A549 (cell line): ENCODE data around the gene HNRNPLL.

Source experiments
- BHLHE40 ChIP-seq: IDR thresholded peaks from 2 replicates; pipeline ENCODE4 v1.6.1; 2012; ENCODE audit warnings: low read depth, low read length, inconsistent platforms
- CBX2 ChIP-seq: fragments of 200-600 bp; sonication (generic); IDR thresholded peaks from 2 replicates; pipeline ENCODE4 v1.6.1; 2016; ENCODE audit warnings: low read depth, mild to moderate bottlenecking, borderline replicate concordance
- CBX8 ChIP-seq: fragments of 200-600 bp; sonication (generic); IDR thresholded peaks from 2 replicates; pipeline ENCODE4 v1.6.1; 2016
- CTCF ChIP-seq: fragments of >200 bp; sonication (Bioruptor Twin); formaldehyde crosslinking; IDR thresholded peaks from 3 replicates; pipeline ENCODE4 v1.5.1; 2016
- EP300 ChIP-seq, 2 experiments: fragments of >200 bp; sonication (Bioruptor Twin); formaldehyde crosslinking; IDR thresholded peaks; 2 replicates in 1 of 2; 3 replicates in 1 of 2; pipeline ENCODE4 v1.6.1; 2016 to 2017
- HDAC2 ChIP-seq: fragments of 200-600 bp; sonication (generic); IDR thresholded peaks from 2 replicates; pipeline ENCODE4 v1.6.1; 2016
- MAX ChIP-seq: IDR thresholded peaks from 2 replicates; pipeline ENCODE4 v1.6.1; 2012
- NFE2L2 ChIP-seq: fragments of 150-350 bp; conservative IDR thresholded peaks from 2 replicates; pipeline ENCODE4 v1.6.1; 2014; ENCODE audit warnings: low read length
- NPAS2 ChIP-seq: fragments of 250-450 bp; sonication (Bioruptor Pico); IDR thresholded peaks from 2 replicates; pipeline ENCODE4 v1.8.0; 2022; ENCODE audit warnings: mild to moderate bottlenecking, moderate library complexity, borderline replicate concordance
- POLR2A ChIP-seq: IDR thresholded peaks from 2 replicates; pipeline ENCODE4 v1.6.1; 2012; ENCODE audit warnings: mild to moderate bottlenecking, low read length
- RNF2 ChIP-seq: fragments of 200-600 bp; sonication (generic); IDR thresholded peaks from 2 replicates; pipeline ENCODE4 v1.6.1; 2016; ENCODE audit warnings: low read depth, mild to moderate bottlenecking, antibody characterized with exemption, moderate library complexity, borderline replicate concordance
- SMC3 ChIP-seq: fragments of >200 bp; sonication (Bioruptor Twin); formaldehyde crosslinking; IDR thresholded peaks from 3 replicates; pipeline ENCODE4 v1.6.1; 2018; ENCODE audit warnings: inconsistent platforms

DNA sequence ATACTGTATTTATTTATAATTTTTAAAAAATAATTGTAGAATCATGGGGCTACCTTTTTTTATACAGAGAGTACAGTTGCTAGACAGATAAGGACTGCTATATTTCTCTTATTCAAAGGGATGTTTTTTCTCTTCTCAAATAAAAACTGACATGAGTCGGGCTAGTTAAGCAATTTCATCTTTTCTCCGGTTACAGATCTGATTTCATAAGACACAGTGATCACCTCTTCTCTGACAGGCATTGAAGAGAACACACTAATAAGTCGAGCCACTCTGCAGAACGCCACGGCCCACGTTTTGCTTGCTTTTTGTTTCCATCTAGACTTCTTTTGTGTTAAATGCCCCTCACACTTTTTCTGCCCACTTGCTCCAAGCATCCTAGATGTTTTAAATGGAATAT, 85.4 kb downstream of the HNRNPLL start:
- TF ChIP-seq HDAC2 (no peak), CTCF (no peak), CBX8 (no peak), NFE2L2 (no peak), NPAS2 (no peak), SMC3 (no peak), BHLHE40 (no peak), MAX (no peak), CBX2 (no peak), EP300 (IDR thresholded peaks at IDR 0.05) (no peak), RNF2 (no peak), POLR2A (no peak)
